NCI-H146 treated with DMSO at 0.1 percent for 48 hours (cell line): Measurements from ENCODE around the gene TRIM2.

Experiments used
- DNase-seq: peaks from one replicate; lab custom pipeline; 2025; ENCODE audit not compliant: unreplicated experiment; lab: John Stamatoyannopoulos, UW

TRIM2 gene

GRCh38 chr4:153274967-153275366 is 70.7 kb downstream of the TRIM2 start:
- no peak for DNase-seq

- DNase-seq: no peak
These were observed 71.4 kb downstream of the TRIM2 start for GRCh38 chr4:153275380-153276276.

GRCh38 chr4:153276971-153277370 is 72.7 kb downstream of the TRIM2 start:
- no peak for DNase-seq

- no peak for DNase-seq
These were observed 77.2 kb downstream of the TRIM2 start for GRCh38 chr4:153281476-153281875.

- DNase-seq: no peak
These were observed 77.8 kb downstream of the TRIM2 start for GRCh38 chr4:153282023-153282422.

GRCh38 chr4:153283260-153283659 is 79.0 kb downstream of the TRIM2 start:
- DNase-seq: no peak

- no peak for DNase-seq
These were observed 85.9 kb downstream of the TRIM2 start for GRCh38 chr4:153290134-153290533.

GRCh38 chr4:153291562-153291961 is 87.3 kb downstream of the TRIM2 start:
- no peak for DNase-seq

- no peak for DNase-seq
These were observed 88.9 kb downstream of the TRIM2 start for GRCh38 chr4:153292897-153293741.

GRCh38 chr4:153293742-153294057 is 89.5 kb downstream of the TRIM2 start:
- no peak for DNase-seq

GRCh38 chr4:153294631-153295030 is 90.4 kb downstream of the TRIM2 start:
- DNase-seq: no peak

GRCh38 chr4:153295131-153295755 is 91.0 kb downstream of the TRIM2 start:
- no peak for DNase-seq

- no peak for DNase-seq
These were observed 92.0 kb downstream of the TRIM2 start for GRCh38 chr4:153296040-153296823.

- DNase-seq: no peak
These were observed 92.9 kb downstream of the TRIM2 start for GRCh38 chr4:153297116-153297515.

- no peak for DNase-seq
These were observed 106.5 kb downstream of the TRIM2 start for GRCh38 chr4:153310793-153311192.

GRCh38 chr4:153314915-153315314 is 110.7 kb downstream of the TRIM2 start:
- no peak for DNase-seq

GRCh38 chr4:153318696-153319320 is 114.6 kb downstream of the TRIM2 start:
- no peak for DNase-seq

GRCh38 chr4:153322791-153323190 is 118.5 kb downstream of the TRIM2 start:
- no peak for DNase-seq

- DNase-seq: no peak
These were observed 119.8 kb downstream of the TRIM2 start for GRCh38 chr4:153324046-153324445.

GRCh38 chr4:153325558-153325957 is 121.3 kb downstream of the TRIM2 start:
- no peak for DNase-seq
